HG03469 (cell line): ENCODE measurements around the gene CBLN4.

Source experiments
- ATAC-seq: cut with Tn5 transposase; IDR thresholded peaks from one replicate; pipeline ENCODE4 v1.9.1; 2021; ENCODE audit warnings: mild to moderate bottlenecking, moderate library complexity, moderate number of reproducible peaks; ENCODE audit not compliant: unreplicated experiment

CBLN4 gene

DNA sequence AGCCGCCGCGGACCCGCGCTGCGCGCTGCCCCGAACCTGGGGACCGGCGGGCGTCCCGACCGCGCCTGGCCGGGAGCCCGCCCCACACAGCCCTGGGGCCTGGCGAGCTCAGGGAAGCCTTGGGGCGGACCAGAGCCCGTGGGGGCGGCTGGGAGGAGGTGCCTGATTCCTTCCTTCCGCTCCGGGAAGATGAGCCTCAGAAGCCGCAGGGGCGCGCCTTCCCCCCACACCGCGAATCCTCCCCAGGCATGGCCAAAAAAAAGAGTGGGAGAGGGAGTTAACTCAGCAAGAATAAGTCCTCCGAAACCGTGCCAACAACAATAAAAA, at the start of gene CBLN4:
CBLN4 (minus strand) TSS at position 131 of the 327 bp plus-strand sequence. CDS start 1,348 bp downstream, outside the sequence.
- no peak for ATAC-seq

DNA sequence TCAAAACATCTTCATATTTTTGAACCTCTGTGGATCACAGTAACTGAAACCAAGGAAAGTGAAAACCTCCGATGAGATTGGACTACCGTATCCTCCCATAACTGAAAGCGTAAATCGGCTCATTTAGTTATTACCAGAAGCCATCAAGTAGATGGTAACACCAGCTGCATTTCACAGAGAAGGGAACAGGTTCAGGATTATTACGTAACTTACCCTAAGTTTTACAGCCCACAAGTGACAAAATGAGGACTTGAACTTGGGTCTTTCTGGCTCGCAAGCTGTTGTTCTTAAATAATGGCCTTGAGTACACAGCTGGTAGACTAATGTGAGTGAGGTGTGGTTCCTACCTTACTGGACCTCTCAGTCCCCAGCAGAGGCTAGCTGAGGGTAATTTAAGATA, 37.9 kb upstream of the CBLN4 start:
- ATAC-seq: no peak

DNA sequence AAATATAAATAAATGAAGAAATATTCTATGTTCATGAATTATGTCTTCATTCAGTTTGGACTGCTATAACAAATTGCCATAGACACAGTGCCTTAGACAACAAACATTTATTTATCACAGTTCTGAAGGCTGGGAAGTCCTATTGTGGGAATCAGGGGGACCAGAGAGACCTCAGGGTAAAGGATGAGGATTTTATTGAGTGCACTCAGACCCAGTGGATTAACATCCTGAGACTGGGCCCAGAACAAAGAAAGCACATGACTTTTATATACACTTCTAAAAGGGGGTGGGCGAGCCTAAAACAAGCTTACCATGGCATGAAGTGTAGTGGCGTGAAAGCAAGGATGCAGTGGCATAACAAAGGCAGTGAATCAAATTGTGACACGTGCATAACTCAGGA, 26.9 kb upstream of the CBLN4 start:
- ATAC-seq: no peak

DNA sequence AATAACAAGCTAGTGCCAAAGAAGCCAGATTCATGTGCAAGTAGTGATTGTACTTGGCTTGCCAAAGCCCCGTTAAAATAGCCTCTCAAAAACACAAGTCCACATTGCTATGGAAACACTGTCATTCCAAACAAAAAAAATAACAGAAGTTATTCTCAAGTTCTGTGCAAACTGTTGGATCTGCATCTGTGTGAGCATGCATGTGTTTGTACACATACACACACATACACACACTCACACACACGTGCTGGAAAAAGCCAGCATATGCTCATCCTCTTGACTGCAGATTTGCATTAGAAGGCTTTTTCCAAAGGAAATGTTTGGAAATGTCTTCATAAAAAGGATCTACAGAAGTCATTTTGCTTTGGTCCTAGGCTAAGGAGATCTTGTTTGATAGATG, 13.4 kb upstream of the CBLN4 start:
- no peak for ATAC-seq

DNA sequence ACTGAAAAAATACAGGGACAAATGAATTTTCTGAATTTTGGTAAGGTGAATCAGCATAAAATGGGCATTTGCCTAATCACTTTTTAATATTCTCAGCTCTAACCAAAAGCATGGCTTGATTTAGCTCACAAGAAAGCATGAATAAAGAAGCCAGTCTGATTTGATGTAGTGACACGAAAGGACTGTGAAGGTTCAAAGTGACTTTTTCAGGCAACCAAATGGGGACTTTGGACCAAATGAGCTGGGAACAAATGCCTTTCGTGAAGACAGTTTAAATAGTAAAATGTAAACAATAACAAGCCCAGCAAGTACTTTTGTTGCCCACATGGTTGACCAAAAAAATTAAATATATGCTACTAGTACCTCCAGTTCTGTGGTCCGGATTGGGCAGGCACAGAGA, 12.9 kb upstream of the CBLN4 start:
- no peak for ATAC-seq

DNA sequence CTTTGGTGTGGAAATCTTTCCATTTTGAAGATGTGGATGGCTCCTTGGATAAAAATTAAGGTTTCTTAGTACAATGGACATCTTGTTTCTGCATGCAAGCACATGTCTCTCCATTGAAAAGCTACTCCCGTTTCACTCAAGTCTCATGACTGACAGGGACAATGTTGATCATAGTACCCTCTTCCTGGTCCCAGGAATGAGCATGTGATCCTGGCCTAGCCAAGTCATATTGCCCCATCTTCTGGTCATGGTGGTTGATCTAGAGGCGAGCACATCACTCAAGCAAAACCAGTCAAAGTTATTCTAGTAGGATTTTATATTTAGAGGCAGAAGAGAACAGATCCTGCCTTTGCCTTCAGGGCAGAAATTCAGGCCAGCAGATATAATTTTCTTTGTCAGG, 12.2 kb upstream of the CBLN4 start:
- no peak for ATAC-seq

DNA sequence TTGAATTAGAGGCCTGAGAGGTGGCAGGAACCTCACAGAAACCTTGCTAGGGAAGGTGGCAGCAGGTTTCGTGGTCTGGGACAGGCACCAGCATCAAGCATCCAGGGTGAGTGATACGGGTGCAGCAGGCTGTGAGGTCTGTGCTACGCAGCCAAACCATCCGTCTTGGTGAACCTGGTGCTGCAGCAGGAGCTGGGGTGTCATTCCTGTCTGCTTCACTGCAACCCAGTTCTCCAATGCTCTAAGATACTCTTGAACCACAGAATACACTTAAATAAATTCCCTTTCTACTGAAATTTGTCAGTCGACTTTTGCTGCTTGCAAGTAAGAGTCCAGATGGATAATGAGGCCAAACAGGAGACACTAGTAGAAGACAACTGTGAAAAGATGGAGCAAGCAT, 9.7 kb upstream of the CBLN4 start:
- no peak for ATAC-seq

DNA sequence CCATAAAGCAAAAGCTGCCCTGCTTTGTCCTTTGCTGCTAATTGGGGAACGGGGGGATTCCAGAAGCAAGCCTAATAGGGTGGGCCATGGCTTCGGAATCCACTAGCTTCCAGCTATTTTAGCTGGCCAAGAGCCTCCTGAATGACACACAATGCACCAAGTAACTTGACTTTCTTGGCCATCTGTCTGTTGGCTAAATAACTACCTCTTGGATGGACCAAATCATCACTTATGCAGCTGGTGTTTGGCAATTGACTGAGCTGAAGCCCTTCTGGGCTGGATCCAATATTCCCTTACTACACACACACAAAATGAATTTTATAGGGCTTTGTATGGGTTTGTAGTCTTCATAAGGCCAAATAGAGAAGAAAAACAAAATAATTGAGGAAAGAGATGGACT, 8.8 kb upstream of the CBLN4 start:
- no peak for ATAC-seq

DNA sequence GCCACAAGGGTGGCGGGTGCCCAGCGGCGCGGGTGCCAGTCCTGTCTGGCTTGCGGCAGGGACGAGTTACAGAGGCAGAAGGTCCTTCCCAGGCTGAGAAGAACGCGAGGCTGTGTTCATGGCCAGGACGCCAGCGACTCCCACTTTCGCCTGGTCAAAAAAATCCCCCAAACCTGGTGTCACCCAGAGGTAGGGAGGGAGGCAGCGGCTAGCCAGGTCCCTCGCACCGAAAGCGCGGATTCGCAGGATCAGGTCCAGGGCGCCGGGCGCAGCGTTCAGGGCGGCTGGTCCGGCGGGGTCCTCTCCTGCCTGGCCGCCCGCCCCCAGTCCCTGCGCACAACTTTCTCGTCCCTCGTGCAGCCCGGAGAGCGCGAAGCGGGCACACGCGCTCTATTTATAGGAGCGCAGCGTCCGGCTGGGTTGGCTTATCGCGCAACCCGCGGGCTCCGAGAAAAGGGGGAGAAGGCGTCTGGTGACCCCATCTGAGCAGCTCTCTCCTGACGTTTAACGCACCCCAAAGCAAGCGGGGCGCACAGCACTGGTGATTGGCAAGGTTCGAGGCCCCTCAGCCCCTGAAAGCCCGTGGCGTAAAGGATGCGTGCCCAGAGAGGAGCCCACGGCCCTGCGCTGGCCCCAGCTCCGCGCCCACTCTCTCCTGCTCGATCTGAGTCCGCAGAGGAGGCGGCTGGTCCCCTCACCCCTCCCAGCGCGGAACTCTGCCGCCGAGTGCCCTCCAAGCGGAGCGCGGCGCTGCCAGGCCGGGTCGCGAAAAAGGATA, 519 bp downstream of the CBLN4 start:
- no peak for ATAC-seq

DNA sequence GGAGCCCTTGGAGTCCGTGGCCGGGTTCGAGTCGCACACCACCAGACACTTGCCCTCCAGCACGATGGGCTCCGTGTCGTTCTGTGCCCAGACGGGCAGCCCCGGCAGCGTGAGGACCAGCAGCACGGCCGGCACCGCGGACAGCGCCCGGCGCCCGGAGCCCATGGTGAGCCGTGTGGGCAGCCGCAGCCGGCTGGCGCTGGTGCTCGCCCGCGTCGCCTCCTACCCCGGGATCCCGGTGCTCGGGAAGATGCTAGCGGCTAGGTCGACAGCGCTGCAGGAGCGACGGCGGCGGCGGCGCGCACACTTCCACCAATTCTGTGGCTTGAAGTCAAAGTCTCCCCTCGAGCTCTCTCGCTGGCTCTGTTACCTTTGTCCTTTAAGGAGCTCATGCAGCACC, 1.3 kb downstream of the CBLN4 start:
- ATAC-seq: no peak

DNA sequence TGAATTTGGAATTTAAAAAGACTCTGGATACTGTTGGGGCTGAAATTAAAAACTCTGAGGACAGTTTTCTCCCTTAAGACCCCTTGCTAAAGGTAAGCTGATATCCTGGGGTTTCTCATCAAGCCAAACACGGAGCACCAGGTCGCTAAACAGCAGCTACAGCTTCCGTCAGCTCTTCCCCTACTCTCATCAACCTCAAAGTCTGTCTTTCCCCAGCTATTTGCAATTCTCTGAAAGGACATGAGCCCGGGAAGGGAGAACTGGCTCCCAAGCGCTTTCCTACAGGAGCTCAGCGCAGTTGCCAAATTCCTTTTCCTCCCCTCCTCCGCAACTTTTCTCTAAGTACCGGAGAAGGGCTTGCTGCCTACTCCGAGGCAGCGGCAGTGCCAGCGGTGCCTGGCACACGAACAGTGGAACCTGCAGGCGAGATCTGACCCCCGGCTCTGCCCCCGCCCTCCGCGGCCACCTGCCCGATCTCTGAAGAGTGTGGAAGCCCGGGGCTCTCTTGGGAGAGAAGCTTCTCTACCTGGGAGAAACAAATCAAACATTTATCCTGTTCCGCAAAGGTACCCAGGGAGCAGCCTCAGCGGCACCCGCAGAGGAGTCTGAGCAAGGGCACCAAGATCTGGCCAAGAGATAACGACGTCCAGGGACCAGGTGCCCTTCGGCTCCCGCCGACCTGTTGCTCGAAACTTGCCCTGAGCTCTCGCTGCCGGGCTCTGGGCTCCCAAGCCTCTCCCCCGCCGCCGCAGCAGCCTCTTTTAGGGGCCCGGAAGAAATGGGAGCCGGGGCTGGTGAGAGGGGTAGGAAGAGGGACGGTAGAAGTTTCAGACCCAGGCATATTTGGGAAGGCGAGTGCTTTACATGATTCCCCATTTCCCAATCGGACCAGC, 2.2 kb downstream of the CBLN4 start:
- no peak for ATAC-seq

DNA sequence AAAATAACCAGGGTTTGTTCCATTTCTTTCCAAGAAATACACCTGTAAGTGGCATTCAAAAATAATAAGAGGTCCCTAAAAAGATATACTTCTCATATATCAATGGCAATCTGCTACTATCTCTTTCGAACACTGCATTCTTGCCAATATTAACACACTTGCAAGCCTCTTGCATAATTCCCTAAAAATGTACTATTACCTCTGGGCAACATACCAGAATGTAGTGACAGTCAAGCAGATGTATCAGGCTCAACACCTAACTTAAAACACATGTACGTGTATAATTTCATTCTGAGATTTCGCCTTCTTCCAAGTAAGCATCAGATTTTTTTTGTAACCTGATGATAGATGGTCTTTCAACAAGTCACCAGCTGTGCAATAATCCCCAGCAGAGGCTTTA, 3.4 kb downstream of the CBLN4 start:
- ATAC-seq: no peak

DNA sequence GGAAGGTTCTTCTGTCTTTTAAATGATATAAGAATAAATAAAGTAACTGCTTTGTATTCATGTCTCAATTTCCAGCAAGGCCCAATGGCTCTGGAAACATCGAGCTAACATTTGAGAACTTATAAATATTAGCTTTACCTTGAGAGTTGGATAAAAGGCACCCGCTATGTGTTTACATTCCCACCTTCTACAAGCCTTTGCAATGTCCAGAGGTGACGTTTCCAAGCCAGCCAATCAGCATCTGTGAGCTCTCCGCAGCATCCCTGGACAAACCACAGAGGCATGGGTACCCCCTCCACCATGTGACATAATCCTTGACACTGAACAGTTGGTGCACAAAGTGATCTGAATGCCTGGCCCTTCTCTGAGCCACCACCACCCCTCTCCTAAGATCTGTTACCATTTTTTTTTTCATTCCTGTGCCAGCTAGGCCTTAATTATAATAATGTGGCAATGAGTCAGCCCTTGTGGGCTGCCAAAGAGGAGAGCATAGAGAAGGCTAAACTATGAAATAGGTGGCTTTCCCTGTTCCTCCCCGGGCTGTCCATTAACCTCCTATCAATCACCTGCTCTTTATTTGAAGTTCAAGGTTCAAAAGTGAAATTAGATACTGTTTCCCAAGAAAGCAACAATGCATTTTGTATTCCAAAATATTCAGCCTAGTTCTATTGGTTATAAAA, 4.1 kb downstream of the CBLN4 start:
- ATAC-seq: no peak

DNA sequence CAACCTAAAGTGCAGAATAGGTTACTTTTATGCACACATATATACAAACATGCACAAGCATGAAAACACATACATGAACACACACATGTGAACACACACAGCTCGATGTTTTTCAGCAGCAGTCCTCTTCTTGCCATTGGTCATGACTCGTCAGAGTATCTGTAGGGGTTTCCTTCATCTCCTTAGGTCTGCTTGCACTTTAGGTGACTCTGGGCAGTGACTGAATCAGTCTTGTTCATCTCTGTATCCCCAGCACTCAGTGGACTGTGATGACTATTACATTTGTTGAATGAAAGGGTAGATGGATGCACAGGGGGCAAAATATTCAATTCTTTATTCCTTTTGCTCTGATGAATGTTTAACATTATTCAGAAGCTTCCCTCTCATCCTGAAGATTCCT, 26.8 kb downstream of the CBLN4 start:
- no peak for ATAC-seq

DNA sequence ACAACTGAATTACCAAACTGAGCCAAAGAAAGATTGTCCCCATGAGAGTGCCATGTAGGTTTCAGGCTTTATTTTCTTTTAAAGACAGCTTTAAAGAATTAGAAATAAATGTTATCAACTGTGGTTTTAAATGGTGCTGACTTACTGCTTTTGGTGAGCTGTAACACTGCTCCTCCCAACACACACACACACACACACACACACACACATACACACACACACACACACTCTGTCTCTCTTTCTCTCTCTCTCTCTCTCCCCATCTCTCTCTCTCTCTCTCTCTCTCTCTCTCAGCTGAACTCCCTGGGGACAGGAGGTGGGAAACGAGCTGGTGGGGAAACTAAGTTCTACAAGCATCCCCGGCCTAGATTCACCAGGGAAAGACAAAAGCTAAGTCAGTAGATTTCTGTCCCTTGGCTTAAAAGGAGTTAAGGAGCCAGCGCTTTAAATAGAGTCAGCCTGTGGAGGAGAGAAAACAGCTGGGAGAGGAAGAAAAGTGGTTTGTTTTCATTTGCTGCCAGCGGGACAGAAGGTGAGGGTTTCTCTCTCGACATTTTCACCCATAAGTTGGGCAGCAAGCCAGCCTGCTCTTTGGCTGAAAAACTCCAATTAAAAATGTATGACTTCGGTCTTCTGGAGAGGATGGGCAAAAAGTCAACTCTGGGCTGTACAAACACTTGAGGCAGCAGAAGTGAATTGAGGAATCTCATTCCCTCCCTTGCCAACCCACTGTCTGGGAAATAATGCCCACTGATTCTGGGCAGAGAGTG, 27.4 kb downstream of the CBLN4 start:
- ATAC-seq: no peak

DNA sequence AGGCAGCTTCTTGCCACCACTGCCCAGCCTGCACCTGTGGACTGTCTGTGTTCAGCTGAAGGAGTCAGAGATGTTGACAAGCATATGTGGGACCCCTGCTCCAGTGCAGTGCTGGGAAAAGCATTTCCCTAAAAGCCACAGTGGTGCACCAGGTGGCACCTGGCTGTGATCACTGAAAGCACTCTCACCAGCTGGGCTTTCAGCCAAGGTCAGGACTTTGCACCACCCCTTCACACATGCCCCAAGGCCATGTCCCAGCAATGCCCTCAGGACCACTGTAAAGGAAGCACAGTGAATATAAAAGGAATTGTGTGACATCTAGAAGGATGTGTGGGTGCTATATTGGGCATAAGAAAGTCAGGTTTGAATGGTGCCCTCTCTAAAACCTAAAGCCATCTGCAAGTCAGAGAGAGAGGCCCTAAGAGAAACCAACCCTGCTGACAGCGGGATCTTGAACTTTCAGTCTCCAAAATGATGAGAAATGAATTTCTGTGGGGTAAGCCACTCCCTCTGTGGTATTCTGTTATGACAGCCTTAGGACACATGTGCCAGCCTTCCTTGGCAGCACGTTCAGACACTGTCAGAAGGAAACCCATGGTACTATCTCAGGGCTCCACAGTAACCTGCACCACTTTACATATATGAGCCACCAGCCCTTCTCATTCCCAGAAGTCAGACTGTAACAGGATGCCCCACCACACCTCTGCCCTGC, 30.7 kb downstream of the CBLN4 start:
- ATAC-seq: no peak

DNA sequence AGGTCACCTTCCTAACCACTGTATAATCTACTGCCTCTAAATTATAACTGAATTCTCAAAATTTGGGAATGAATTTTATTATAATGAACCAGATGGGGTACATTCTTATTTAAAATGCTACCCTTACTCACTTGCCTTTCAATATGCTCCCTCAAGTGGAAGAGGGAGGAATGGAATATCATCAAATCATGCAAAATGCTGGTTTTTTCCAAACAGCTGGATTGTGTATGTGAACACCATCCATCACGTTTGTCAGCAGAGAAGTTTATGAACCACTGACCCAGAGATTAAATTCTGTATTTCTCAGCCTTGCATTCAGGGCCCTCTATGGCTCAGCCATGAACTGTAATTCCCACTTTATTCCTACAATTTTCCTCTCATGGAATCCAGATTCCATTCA, 40.5 kb downstream of the CBLN4 start:
- ATAC-seq: no peak

DNA sequence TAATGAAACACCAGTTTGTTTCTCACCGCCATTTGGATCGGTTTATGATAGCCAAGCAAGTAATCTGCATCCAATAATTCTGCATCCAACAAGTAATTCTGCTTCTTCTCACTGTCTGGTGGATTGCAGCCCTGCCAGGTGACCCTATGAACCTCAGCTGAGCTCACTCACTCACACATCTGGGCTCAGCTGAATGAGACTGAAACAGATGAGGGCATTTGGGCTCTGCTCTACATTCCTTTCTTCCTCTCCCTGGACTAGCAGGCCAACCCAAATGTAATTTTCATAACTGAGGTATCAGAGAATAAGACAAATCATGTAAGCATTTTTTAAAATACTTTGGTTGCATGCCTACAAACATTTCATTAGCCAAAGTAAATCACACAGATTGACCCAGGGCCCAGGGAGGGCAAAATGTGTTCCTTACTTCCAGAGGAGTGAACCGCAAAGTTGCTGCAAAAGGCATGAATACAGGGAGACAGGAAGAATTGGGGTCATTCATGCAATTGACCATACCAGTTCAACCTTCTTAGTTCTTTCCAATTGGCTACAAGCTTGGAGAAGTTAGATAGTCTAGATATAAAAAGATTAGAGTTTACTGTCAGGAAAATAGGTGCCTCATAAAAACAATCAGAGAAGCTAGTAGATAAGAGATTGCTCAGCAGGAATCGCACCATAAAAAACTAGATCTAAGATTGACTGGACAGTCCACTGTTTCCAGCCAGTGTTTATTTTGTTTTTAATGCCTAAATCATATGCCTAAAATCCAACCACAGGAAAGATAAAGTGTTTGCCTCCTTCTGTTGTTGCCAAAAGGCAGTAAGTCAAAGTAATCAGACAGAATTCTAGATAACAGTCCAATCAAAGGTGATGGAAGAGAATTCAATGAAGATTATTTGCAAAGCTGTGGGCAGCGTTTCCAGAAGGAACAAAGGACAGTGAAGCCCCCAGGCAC, 43.7 kb downstream of the CBLN4 start:
- no peak for ATAC-seq

DNA sequence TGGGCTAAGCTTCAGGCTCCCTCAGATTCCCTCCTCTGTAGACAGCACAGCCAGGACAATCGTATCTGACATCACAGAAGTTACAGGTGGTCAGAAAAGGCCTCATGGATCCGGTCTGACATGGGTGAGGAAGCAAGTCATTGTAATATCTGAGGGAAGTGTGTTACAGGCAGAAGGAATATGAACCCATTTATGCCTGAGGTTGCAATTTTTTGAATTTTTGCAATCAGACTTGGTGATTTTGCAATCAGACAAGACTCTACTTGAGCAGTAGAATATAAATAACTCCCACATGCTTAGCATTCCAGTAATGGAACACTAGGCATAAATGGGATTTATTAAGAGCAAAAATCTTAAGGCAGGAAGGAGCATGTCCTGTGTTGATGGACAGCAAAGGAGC, 52.1 kb downstream of the CBLN4 start:
- no peak for ATAC-seq
